Measurements from ENCODE around the gene CLDN22. TPM values are rescaled to one million over a fixed set of nuclear protein-coding genes. Genes with fewer than 3 reads are reported as not detected.

Gene CLDN22
- total and polyA plus RNA-seq, 2 of the 8 experiments (the other 6 are each of a cell fraction or from before 2014, with no cell fraction given), result not detected

GRCh38 chr4:183286590-183287308, 33.3 kb downstream of the CLDN22 start:
- Histone ChIP-seq H2AK5ac (ENCODE audit: low read depth, low read length) (no peak overlapping the region), H3K79me2 (ENCODE audit: control insufficient read depth in 1 of 2, insufficient read depth in 2 of 2, low read length in 2 of 2) (no peaks in the 10 kb centered on the region), H3K4me2 (ENCODE audit: insufficient read depth in 1 of 2, low read depth in 2 of 2, low read length in 2 of 2) (no peak overlapping the region), H2BK120ac (replicated peaks; ENCODE audit: low read depth, low read length) (no peak overlapping the region), H4K5ac (ENCODE audit: insufficient read length, low read depth, low read length) (no peak overlapping the region), H3K36me3 (ENCODE audit: control insufficient read depth in 2 of 4, insufficient read depth in 4 of 4, low read length in 3 of 4) (peaks cover 32 to 81% (median 58%) of the 10 kb centered on the region in 4 experiments), H2BK15ac (ENCODE audit: low read length) (no peak overlapping the region), H2BK5ac (ENCODE audit: low read depth, low read length) (no peak overlapping the region; the same call in 1 of the 2 replicates), H3K23me2 (ENCODE audit: low read depth, low read length) (no peaks in the 10 kb centered on the region), H4K8ac (ENCODE audit: extremely low read depth, insufficient read depth, low read length) (no peak overlapping the region), H3K27me3 (replicated peaks in 1 of 4; ENCODE audit: control insufficient read depth in 3 of 4, extremely low read depth in 1 of 4, insufficient read depth in 3 of 4, low read length in 3 of 4) (no peaks in the 10 kb centered on the region), H3K4me3 (ENCODE audit: extremely low read depth in 1 of 4, insufficient read depth in 2 of 4, low read depth in 3 of 4, low read length in 4 of 4) (no peak overlapping the region), H3K4me1 (replicated peaks in 1 of 4; ENCODE audit: control insufficient read depth in 3 of 4, insufficient read depth in 4 of 4, low read length in 3 of 4) (no peaks in the 10 kb centered on the region), H3K27ac (ENCODE audit: low read depth, low read length) (no peak overlapping the region), H3K9ac (replicated peaks in 1 of 4; ENCODE audit: extremely low read depth in 1 of 4, low read depth in 3 of 4, low read length in 3 of 4) (peak overlapping the region in 1 of 4 experiments; percentile 32; a peak in 1 of 7 replicates), H3K18ac (ENCODE audit: extremely low read depth, low read length) (no peak overlapping the region), H3K14ac (ENCODE audit: insufficient read length) (no peak overlapping the region), H2AFZ (ENCODE audit: low read length) (no peak overlapping the region), H3K23ac (ENCODE audit: insufficient read length) (no peak overlapping the region), H2BK12ac (ENCODE audit: low read depth, low read length) (no peak overlapping the region), H2BK20ac (ENCODE audit: low read length) (no peak overlapping the region), H4K20me1 (replicated peaks in 1 of 2; ENCODE audit: control insufficient read depth in 1 of 2, insufficient read depth in 2 of 2, low read length in 2 of 2) (peaks cover 1 to 11% of the 10 kb centered on the region in 2 experiments), H3K79me1 (ENCODE audit: low read depth, low read length) (no peaks in the 10 kb centered on the region), H3K9me3 (ENCODE audit: insufficient read depth in 2 of 2, low read depth in 1 of 2, low read length in 1 of 2) (no peaks in the 10 kb centered on the region), H3K56ac (replicated peaks; ENCODE audit: insufficient read length, low read depth, low read length) (no peak overlapping the region), H4K91ac (replicated peaks; ENCODE audit: insufficient read length, low read length) (no peak overlapping the region), H3K4ac (replicated peaks; ENCODE audit: insufficient read length, low read depth, low read length) (no peak overlapping the region)
- DNase-seq (ENCODE audit: low read depth in 1 of 2, low spot score in 2 of 2) (no peak), FAIRE-seq (no peak)
- CTCF ChIA-PET (ENCODE audit: partially characterized antibody), result interaction anchor here (1.2 to 1.5 kb wide), 2 partner anchors 77 to 213 kb away, joined by 3 to 5 read pairs; no protein-coding TSS in a partner anchor
- WGBS, 2 experiments (ENCODE audit: extremely low coverage in 1 of 2, insufficient coverage in 1 of 2, insufficient read length in 1 of 2, insufficient replicate concordance in 2 of 2, low coverage in 1 of 2, low lambda C conversion rate in 2 of 2, missing lambda C conversion rate in 1 of 2), result 97% methylated on average over 11 of the region's 11 CpGs; no CpG with 5 or more reads in 1 of the 2 experiments
- POLR2A ChIA-PET (ENCODE audit: partially characterized antibody), result interaction anchor here (1.1 kb wide), 1 partner anchor 23 kb away, joined by 3 read pairs; no protein-coding TSS in a partner anchor
- TF ChIP-seq JUN (IDR thresholded peaks at IDR 0.05; ENCODE audit: low read depth, low read length) (no peak), USF2 (IDR thresholded peaks at IDR 0.05; ENCODE audit: low read length) (no peak), PHF8 (conservative IDR thresholded peaks at IDR 0.05; ENCODE audit: low read depth, low read length) (no peak), HDAC6 (IDR thresholded peaks at IDR 0.05; ENCODE audit: low read depth, low read length) (no peak), SAP30 (IDR thresholded peaks at IDR 0.05; ENCODE audit: insufficient read depth, insufficient replicate concordance, low read length) (no peak), CTCF (IDR thresholded peaks at IDR 0.05; ENCODE audit: control extremely low read depth in 1 of 3, insufficient read depth in 1 of 3, low read depth in 1 of 3, low read length in 3 of 3) (no peak), MAX (IDR thresholded peaks at IDR 0.05) (no peak), BCL11A (IDR thresholded peaks at IDR 0.05; ENCODE audit: low read depth in 2 of 2, low read length in 2 of 2) (no peak)

Data from H1 (cell line).